HG02678 (cell line): ENCODE data around the gene TCP1.
A peak's percentile ranks its signal among the peaks of the same experiment; 100 is the strongest.
"Not testable (repeated sequence)": the region's sequence is repeated elsewhere in the genome, so short reads cannot be mapped to it uniquely, and the experiment has no call there.

Experiments
- ATAC-seq: cut with Tn5 transposase; IDR thresholded peaks from one replicate; pipeline ENCODE4 v1.9.1; 2021; ENCODE audit warnings: mild to moderate bottlenecking, moderate library complexity; ENCODE audit not compliant: unreplicated experiment

Gene TCP1

DNA sequence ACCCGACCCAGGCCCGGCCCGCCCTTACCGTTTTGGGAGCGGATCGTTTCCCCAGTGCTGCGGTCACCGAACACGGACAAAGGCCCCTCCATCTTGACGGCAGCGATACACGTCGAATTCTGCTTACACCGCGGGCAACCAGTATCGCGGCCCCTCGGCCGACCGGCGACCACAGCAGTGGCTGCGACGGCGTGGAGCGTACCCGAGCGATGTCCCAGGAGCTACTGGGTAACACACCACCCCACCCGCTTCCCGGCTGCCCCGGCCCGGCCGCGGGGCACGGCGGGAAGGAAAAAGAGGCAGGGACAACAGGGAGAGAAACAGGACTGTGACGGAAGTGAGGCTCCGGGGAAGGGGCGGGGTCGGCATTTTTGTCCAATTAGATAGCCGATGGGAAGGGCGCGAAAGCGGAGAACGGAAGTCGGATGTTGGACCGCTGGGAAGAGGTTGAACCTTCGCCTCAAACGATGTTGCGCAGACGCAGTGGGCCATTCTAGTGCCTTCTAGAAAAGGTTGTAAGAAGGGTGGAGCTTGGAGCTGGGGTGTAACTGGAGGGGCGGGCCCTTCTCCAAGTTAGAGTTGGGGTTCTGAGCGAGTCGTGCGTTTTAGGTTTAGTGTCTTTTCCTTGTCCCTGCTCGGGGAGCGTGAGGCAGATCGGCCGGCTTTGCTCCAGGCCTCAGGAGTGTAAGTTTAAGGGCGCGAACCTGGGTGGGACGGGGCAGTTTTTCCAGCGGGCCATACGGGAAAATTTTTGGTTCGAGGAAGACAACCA is at the start of gene TCP1:
TSS of gene TCP1 (minus strand) at position 226 of the 772 bp plus-strand sequence. CDS start at position 92, 134 bp downstream.
- peak; percentile 76 for ATAC-seq

DNA sequence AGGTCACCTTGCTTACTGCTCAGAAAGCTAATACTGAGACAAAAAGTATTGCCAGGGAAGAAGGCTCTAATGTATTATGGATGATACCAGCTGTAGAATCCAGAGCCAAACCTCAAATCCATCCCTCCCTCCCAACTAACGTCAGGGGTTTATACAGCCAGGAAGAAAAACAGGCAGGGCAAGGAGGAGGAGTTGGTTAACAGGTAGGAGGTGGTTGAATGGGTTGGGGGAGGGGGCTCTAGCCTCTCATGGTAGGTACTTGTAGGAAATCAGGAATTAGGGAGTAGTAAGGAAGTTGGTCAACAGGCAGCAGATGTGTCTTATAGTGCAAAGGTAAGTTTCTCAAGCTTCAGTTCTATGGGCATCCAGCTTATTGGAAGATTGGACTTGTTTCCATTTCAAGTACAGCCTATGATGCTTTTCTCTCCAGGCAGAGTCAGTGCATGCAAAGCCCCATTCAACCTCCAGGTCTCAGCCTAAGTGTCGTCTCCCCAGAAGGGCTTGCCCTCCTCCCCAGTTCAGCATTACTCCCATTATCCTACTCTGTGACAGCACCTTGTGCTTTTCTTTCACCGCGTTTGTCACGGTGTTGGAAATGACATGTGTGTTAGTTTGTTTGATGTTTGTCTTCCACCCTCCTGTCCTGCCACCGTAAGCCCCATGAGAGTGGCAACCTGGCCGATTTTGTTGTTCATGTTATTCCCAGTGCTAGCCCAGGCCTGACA is 48.8 kb upstream of the TCP1 start:
- ATAC-seq = no peak

DNA sequence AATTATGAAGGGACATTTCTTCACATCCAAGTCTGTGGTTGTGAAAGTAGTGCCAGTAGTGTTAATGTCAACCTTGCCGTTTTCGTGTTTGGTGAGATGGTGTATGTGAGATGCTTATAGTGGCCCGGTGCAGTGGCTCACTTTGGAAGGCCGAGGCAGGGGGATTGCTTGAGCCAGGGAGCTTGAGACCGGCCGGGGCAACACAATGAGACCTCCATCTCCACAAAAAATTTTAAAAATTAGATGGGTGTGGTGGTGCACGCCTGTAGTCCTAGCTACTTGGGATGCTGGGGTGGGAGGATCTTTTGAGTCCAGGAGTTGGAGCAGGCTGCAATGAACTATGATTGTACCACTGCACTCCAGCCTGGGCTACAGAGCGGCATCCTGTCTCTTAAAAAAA is 48.1 kb upstream of the TCP1 start:
- no peak for ATAC-seq

DNA sequence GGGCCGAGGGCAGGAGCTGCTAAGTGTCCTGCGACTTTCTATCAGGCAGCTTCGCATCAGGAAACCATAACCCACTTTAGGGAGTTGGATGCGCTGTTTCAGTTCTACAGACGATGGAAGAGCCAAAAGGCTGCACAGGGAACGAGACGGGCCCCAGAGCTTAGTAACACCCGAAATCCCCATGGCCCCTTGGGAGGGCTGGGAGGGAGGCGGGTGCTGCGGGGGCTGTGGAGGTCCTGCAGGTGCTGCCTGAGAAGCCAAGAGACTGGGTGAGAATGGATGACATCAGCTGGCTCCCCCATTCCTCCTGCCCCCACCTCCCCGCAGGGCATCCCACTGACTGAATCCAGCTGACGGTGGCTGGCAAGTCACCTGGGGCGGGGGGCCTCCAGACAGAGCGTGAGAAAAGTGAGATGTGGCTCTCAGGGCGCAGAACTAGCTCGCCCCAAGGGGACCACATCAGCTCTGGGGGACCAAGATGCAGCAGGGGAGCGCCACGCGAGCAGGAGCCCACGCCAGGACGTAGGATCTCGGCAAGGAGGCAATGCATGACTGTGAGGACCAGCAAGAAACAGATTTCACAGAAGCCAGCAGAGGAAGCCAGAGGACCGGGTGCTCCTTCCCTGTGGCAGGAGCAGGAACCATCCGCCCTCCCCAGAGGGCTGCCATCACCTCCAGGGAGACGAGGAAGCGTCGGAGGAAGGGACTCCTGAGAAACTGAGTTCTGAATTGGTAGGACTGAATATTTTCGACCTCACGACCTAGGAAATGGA is 47.5 kb upstream of the TCP1 start:
- ATAC-seq = no peak

DNA sequence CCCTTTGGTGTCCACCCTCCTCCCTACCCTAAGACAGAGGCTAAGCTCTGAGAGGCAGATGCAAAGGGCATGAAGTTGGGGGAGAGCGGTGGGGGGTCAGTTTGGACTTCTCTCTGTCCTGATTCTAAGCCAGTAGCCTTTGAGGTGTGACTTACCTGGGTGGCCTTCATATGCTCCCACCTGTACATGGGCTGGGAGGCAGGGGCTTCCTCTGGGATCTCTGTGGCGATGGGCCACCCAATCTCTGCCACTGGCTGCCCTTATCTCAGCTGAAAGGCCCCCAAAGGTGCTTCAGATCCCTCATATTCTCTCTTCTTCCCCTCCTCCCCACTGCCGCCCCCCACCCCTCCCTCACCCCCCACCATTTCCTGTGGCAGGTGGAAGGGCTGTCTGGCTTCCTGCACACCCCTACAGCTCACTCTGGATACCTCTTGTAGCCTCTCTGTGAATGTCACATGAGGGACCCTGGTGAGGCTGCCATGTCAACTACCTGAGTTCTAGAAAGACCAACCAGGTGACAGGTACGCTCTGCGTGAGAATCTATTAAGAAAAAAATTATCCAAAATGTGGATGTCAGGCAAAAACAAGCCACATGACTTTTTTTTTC is 44.7 kb upstream of the TCP1 start:
- ATAC-seq = no peak

DNA sequence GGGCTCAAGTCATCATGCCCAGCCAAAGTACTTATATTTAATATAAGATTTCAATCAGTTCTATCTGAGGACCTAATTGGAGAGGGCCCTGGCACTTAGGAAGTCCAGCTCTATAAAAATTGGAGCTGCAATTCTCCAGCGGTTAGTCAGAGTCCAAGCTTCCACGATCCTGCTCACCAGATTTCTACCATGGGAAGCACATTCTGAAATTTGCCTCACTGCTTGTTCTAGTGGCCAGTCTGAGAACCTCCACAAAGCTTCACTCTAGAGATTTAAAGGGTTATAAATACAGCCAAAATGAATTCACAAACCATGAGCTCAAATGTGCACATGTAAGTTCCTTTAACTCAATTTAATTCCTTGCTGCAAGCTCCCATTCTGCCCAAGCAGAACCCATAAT is 44.2 kb upstream of the TCP1 start:
- no peak for ATAC-seq

DNA sequence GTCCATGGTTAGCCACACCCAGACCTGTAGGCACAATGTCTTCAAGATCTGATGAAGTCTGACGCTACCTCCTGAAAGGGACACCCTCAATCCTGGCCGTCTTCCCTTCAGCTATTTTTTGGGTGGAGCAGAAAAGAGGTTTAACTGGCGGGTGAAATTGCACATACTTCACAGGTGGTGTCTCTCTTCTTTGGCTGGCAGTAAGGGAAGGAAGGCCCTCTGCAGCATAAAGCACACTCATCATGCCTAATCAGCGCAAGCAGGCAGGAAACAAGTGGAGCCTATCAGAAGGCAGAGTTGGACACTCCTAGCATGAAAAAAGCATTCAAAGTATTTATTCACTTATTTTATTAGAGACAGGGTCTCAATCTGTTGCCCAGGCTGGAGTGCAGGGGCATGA is 43.5 kb upstream of the TCP1 start:
- no peak for ATAC-seq

DNA sequence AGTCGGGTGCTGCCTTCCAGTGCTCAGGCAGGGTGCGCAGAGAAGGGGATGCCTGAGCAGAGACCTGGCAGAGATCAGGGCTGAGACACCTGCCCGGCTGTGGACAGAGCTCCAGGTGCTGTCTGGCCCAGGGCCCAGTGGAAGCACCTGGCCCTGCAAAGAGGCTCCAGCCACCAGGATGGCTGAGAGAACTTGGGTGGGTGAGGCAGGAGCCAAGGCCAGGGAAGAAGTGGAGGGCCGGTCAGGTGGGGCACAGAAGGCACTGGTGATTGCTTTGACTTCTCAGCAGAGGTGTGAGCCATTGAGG is 41.9 kb upstream of the TCP1 start:
- ATAC-seq = no peak

DNA sequence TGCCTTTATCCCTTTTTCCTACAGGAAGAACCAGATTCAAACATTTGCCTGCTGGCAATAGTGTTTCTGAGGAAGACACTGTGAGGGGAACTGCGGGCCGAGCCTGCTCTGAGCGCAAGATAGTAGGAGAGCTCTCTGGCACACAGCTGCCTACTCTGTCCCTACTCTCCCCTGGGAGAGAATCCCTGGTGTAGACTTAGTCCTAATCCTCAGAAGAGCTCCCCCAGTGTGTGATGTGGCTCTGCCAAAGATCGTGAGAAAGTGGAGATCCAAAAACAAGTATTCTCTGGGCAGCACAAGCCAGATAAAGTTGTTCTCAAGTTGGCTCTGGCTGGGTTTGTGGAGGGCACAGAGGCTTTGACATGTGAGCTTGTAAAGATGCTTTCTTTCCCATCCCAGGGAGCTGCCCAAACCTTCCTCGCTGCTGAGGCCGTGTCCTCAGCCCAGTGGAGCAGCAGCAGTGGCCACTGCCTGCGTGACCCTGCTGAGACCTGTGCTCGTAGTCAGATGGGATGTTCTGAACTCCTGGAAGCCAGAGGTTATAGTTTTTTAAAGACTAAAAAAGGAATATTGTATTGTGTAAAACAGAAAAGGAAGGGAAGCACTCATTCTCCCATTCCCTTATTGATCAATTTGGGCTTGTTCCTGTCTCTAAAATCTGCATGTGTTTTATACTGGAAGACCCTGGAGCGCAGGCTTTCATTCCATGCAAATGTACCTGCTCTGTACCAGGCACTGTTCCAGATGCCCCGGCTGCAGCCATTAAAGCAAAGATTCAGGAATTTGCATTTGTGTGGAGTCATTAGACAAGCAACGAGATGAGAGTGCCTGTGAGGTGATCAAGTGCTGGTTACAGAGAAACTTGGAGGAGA is 41.3 kb upstream of the TCP1 start:
- no peak for ATAC-seq

DNA sequence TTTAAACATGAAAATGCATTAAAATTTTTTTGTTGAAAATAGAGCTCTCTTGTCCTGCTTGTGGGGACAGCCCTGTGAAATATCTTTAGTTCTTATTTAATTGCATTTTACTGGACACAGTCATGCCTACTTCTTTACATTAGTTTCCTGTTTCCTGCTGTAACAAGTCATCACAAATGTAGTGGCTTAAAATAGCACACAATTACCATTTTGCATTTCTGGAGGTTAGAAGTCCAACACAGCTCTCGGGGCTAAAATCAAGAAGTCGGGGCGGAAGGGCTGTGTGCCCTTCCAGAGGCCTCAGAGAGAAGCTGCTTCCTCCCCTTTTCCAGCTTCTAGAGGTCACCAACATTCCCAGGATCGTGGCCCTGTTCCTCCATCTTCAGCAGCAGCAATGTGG is 40.1 kb upstream of the TCP1 start:
- ATAC-seq = no peak

DNA sequence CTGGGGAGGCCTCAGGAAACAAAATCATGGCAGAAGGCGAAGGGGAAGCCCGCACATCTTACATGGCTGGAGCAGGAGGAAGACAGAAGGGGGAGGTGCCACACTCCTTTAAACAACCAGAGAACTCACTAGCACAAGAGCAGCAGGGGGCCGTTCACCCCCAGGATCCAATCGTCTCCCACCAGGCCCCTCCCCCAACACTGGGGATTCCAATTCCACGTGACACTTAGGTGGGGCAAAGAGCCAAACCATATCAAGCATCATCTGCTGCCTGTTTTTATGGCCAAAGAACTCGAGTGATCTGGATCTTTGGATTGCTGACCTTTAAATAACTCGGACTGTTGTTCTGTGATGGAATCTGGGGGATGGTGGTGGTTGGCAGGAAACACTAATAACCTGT is 38.7 kb upstream of the TCP1 start:
- no peak for ATAC-seq

DNA sequence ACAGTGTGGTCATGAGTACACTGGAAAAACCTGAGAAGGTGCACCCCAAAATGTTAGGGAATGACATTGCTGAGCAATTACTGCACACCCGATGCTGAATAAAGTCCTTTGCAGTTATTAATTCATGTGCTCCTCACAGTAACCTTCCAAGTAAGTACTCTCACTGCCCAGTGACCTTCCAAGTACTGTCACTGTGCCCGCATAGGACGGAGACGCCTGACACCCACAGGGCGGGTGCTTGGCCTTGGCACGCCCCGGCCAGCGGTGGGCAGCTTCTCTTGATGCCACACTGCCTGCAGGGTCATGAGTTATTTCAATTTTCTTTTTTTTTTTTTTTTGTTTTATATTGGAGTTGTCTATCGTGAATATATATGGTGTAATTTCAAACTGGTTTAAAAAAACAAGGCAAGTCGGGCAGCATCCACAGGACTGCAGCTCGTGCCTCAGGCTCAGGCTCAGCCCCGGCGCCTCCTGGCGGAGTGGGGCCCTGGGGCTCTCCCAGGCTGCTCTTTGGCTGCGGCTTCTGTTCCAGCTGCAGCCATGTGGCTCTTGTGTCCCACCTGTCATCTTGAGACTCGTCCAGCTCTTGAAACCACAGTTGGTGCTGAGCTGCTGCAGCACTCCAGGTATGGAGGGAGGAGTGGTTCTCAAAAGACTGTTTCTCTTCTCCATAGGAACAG is 37.7 kb upstream of the TCP1 start:
- ATAC-seq = no peak

DNA sequence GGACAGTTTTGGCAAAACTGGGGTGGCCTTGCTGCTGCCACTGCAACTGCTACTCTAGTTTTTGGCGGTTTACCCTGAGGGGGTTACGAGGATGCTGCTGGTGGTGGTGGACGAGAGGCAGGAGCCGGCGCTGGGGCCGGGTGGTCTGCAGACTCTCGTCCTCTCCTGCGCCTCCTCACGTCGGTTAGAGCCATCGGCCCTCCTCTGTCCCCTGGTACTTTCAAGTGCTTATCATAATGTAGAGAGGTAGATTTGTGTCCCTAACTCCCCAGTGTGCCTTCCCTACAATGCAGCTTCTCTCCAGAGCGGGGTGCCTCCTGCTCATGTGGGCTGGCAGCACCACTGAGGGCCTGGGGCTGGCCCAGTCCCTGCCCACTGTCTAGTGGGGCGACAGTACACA is 36.6 kb upstream of the TCP1 start:
- ATAC-seq = no peak

DNA sequence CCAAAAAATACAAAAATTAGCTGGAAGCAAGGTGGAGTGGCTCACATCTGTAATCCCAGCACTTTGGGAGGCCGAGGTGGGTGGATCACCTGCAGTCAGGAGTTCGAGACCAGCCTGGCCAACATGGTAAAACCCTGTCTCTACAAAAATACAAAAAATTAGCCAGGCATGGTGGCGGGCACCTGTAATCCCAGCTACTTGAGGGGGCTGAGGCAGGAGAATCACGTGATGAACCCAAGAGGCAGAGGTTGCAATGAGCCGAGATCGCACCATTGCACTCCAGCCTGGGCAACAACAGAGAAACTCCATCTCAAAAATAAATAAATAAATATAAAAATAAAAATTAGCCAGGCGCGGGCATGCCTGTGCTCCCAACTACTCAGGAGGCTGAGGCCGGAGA is 35.3 kb upstream of the TCP1 start:
- ATAC-seq = not testable (repeated sequence)

DNA sequence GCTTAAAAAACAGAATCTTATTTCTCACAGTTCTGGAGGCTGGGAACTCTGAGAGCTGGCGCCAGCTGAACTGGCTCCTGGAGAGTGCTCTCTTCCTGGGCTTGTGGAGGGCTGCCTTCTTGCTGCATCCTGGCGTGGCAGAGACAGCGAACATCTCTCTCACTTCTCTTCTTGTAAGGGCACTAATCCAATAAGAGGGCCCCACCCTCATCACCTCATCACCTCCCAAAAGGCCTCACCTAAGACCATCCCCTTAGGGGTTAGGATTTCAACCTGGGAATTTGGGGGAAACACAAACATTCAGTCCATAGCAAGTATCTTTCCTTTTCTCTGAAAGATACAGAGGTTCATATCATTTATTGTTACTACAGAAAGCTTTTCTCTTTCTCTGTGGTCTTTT is 34.6 kb upstream of the TCP1 start:
- no peak for ATAC-seq

DNA sequence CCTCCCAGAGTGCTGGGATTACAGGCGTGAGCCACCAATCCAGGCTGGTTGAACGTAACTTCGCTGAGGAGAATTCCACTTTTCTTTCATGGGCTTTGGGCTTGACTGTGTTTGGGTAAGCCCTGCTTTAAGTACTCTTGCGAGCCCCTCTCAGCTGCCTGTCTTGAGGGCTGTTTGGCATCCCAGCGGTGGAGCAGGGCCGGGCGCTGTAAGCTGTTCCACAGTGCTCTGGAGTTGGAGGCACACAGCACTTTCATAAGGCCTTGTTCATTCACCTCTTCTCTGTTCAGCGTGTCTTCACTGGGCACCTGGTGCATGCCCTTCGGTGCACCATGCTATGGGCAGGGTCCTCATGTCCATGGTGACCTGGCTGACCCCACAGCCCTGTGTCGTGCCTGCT is 32.3 kb upstream of the TCP1 start:
- ATAC-seq = no peak

DNA sequence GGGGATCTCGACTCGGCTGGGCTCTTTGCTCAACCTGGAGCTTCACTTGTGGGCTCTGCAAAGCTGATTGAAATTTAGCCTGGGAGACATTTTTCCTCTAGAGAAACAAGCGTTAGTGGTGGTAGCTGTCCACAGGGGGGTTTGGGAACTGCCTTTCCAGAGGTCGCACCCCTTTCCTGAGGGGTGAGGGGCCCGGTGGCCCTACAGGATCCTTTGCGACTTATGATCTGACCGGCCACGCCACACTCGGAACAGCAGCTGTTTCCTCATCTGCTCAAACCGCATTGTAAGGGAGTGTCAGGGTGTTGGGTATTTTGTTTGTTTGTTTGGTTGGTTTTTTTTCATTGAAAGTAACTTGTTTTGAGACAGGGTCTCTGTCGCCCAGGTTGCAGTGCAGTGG is 31.7 kb upstream of the TCP1 start:
- no peak for ATAC-seq

DNA sequence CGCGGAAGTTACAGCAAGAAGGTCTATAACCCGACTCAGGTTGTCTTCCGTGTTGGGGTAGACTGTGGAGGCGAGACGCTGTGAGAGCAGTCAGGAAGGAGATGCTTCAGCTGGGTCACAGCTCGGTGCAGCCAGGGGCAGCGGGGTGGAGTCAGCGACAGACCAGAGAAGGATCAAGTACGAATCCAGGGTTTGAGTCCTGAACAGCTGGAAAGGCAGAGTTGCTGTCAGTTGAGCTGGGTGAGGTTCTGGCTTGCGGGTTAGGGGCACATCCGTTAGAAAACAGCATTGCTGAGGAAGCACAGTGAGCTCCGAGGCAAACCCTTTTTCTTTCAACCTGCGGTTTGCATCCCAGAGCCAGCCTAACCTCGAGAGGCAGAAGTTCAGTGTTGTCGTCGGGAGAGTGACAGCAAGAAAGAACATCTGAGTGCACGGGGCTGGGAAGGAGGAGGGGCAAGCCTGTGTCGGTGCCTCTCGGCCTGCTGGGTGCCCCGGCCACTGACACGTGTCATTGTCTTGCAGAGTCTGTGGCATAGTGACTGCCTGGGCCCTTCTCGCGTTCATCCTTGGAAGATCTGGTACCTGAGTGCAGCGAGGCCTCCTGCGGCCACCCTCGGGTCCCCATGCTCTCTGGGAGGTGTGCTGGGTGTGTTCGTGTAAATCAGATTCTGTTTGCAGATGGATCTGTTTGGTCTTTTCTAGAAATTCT is 30.7 kb upstream of the TCP1 start:
- ATAC-seq = peak; percentile 56

DNA sequence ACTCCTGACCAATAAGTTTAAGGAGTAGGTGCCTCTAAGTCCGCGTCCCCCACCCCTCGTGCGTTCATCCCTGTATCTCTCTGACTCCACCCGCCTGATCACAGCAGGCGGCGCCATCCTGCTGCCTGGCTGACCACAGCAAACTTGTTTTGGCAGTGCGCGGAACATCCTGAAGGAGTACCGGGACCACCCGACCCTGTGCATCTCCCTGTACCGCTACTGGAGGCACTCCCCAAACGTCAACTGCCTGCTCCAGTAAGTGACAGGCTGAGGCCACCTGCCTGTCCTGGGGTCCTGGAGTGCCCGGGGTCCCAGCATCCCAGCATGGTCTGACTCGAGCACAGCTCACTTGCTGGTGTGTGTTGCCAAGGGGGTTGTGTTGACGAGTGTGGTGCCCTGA is 29.7 kb upstream of the TCP1 start:
- no peak for ATAC-seq
